ENCODE results near the gene KCNJ6.

Gene KCNJ6

DNA sequence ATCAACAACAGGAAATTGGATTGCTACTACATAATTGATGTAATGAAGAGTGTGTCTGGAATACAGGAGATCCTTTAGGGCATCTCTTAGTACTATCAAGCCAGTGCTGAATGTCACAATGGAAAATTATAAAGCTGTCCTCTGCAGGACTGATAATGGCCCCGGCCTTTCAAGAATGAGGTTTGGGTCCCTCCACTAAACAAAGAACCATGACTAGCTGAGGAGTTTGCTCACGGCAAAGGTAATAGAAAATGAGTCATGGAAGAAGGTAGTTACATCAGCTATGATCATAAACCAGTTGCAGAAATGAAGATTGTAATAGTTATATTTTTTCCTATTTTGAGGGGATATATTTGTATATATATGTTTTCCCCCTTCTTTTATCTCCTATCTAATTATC lies 145.8 kb downstream of the KCNJ6 start:
- TF ChIP-seq, protein P1, sequence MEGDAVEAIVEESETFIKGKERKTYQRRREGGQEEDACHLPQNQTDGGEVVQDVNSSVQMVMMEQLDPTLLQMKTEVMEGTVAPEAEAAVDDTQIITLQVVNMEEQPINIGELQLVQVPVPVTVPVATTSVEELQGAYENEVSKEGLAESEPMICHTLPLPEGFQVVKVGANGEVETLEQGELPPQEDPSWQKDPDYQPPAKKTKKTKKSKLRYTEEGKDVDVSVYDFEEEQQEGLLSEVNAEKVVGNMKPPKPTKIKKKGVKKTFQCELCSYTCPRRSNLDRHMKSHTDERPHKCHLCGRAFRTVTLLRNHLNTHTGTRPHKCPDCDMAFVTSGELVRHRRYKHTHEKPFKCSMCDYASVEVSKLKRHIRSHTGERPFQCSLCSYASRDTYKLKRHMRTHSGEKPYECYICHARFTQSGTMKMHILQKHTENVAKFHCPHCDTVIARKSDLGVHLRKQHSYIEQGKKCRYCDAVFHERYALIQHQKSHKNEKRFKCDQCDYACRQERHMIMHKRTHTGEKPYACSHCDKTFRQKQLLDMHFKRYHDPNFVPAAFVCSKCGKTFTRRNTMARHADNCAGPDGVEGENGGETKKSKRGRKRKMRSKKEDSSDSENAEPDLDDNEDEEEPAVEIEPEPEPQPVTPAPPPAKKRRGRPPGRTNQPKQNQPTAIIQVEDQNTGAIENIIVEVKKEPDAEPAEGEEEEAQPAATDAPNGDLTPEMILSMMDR (IDR thresholded peaks at IDR 0.05; ENCODE audit: control extremely low read depth, extremely low read depth, low read depth, missing control alignments) = no peak
- CTCF ChIA-PET = no interaction called here
- POLR2A ChIA-PET = no interaction called here
- DNase-seq (ENCODE audit: extremely low spot score) = no peak

DNA sequence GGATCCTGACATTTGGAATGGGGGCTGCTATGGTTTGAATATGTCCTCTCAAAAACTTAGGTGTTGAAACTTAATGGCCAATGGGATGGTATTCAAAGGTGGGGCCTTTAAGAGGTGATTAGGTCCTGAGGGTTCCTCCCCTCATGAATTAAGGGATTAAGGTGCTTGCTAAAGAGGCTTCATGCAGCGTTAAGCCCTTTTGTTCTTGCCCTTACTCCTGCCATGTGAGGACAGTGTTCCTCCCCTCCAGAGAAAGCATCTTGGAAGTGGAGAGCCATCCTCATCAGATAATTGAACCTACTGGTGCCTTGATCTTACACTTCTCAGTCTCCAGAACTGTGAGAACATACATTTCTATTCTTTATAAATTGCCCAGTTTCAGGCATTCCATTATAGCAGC lies 146.6 kb downstream of the KCNJ6 start:
- ChIA-PET CTCF (no interaction called here), POLR2A (no interaction called here)
- DNase-seq (ENCODE audit: extremely low spot score) = no peak
- TF ChIP-seq, protein P1 (IDR thresholded peaks at IDR 0.05; ENCODE audit: control extremely low read depth, extremely low read depth, low read depth, missing control alignments) = no peak

DNA sequence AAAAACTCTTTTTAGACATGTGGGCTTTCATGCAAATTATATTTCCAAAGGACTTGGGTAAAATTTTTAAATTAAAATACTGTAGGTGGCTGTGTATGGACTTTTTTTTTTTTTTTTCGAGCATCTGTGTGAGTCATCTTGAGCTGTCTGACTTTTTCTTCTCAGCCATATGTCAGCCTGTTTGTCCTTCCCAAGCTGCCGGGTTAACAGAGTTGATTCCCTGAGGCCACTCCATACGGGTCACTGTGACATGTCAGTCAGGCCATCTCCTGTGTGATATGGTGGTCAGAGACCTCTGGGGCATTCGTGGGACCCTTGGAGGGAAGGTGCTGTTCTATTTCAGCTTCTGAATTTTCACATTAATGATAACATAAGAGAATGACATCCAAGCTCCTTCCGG lies 148.3 kb downstream of the KCNJ6 start:
- POLR2A ChIA-PET = interaction anchor here (0.6 kb wide), 1 partner anchor 494 kb away, joined by 4 read pairs; no protein-coding TSS in a partner anchor
- CTCF ChIA-PET = interaction anchor here (1.0 kb wide), 1 partner anchor 9 kb away, joined by 3 read pairs; no protein-coding TSS in a partner anchor
- no peak for DNase-seq (ENCODE audit: extremely low spot score)
- TF ChIP-seq, protein P1 (IDR thresholded peaks at IDR 0.05; ENCODE audit: control extremely low read depth, extremely low read depth, low read depth, missing control alignments) = no peak

DNA sequence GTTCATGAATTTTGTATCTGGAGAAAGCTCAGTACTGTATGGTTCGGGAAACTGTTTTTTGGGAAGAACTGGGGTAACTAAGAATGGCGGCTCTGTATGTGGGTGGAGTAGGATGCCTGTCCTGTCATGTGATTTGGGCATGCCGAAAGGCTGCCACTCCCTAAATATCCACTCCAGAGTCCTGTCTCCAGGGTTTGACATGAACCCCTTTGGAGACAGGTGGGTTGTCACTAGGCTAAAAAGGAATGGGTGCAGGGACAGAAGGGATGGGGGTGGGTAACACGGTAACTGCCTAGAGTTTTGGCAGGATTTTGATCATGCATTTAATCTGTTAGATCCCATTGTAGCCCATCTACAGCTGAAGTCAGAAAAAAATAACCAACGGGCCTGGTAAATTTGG lies 150.1 kb downstream of the KCNJ6 start:
- CTCF ChIA-PET = no interaction called here
- POLR2A ChIA-PET = no interaction called here
- no peak for DNase-seq (ENCODE audit: extremely low spot score)
- TF ChIP-seq, protein P1 (IDR thresholded peaks at IDR 0.05; ENCODE audit: control extremely low read depth, extremely low read depth, low read depth, missing control alignments) = no peak

DNA sequence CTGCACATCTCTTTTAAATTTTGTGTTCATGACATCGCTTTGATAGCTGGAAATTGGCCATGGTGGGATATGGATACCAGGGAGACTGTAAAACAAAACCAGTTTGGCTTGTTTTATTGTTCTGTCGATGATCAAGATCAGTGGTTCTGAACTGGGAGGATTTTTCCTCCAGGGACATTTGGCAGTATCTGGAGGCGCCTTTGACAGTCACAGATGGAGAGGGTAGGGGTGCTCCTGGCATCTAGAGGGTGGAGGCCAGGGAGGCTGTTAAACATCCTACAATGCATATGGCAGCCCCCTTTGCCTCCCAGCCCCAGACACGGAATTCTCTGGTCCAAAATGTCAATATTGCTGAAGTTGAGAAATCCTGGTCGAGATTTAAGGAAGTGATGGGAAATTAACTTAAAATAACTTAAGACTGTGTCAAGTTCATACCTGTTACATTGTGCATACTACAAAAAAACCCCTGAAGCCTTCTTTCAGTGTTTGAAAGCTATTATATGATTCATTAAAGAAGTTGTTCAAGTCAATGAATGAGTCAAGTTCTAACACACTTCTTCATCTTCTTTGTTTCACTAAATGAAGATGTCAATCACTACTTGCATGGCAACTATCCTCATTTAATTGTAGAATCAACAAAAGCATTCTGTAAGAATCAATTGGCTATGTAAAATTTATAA lies 150.9 kb downstream of the KCNJ6 start:
- ChIA-PET POLR2A (no interaction called here), CTCF (no interaction called here)
- TF ChIP-seq, protein P1 (IDR thresholded peaks at IDR 0.05; ENCODE audit: control extremely low read depth, extremely low read depth, low read depth, missing control alignments) = no peak
- no peak for DNase-seq (ENCODE audit: extremely low spot score)

DNA sequence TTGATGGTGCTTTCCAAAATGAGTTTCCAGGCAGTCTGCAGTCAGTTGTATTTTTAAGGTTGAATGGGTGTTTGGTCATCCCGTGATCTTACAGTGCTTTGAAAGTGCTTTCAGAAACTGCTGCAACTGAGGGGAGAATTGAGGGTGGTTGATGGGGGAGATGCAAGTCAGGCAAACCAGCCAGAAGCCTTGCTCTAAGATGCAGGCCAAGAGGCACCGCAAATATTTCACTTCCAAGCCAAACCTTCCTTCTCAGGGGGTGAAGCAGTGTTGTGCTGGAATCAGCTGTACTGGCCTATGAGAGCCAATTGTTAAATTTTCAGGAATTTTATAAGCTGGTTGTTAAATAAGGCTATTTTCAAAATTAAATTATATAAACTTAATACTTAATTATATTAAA lies 151.6 kb downstream of the KCNJ6 start:
- ChIA-PET POLR2A (no interaction called here), CTCF (no interaction called here)
- TF ChIP-seq, protein P1 (IDR thresholded peaks at IDR 0.05; ENCODE audit: control extremely low read depth, extremely low read depth, low read depth, missing control alignments) = no peak
- DNase-seq (ENCODE audit: extremely low spot score) = no peak
